Mesodermal cell (in vitro differentiated cells): Measurements from ENCODE around the gene POPDC3. TPM values are rescaled to one million over a fixed set of nuclear protein-coding genes. Genes with fewer than 3 reads are reported as not detected.
"Not testable (repeated sequence)": the region's sequence is repeated elsewhere in the genome, so short reads cannot be mapped to it uniquely, and the experiment has no call there.

Experiments used
- H3K27ac ChIP-seq: 2 replicates; pipeline ENCODE4 v1.7.0; 2013; ENCODE audit warnings: mild to moderate bottlenecking, low read depth, low read length, moderate library complexity; ENCODE audit not compliant: severe bottlenecking
- H3K36me3 ChIP-seq: 2 replicates; pipeline ENCODE4 v1.7.1; 2013; ENCODE audit warnings: mild to moderate bottlenecking, low read length, moderate library complexity; ENCODE audit not compliant: control insufficient read depth, insufficient read depth
- H3K4me1 ChIP-seq: one replicate; pipeline ENCODE4 v1.7.1; 2013; ENCODE audit warnings: mild to moderate bottlenecking, low read length; ENCODE audit not compliant: insufficient read depth, control insufficient read depth, poor library complexity, severe bottlenecking
- H3K4me3 ChIP-seq: 2 replicates; pipeline ENCODE4 v1.7.0; 2013; ENCODE audit warnings: low read length, control low read depth, mild to moderate bottlenecking; ENCODE audit not compliant: insufficient read depth, poor library complexity, severe bottlenecking; ENCODE audit errors: extremely low read depth
- H3K9me3 ChIP-seq: 2 replicates; pipeline ENCODE4 v1.7.1; 2013; ENCODE audit warnings: mild to moderate bottlenecking, low read length, moderate library complexity; ENCODE audit not compliant: control insufficient read depth
- WGBS, 2 experiments: methylation state at CpG; one replicate each; pipeline ENCODE4 v1.1.5; 2013; ENCODE audit warnings: missing lambda C conversion rate in 2 of 2; ENCODE audit not compliant: insufficient coverage in 2 of 2; 5-methylcytosine and 5-hydroxymethylcytosine counted together
- polyA plus RNA-seq, 2 experiments: library from polyadenylated mRNA; stranded (reverse); fragments of 50-300 nt; gene quantifications; one replicate each; pipeline ENCODE4 v1.2.3, GENCODE V29; 2013

POPDC3 gene, protein sequence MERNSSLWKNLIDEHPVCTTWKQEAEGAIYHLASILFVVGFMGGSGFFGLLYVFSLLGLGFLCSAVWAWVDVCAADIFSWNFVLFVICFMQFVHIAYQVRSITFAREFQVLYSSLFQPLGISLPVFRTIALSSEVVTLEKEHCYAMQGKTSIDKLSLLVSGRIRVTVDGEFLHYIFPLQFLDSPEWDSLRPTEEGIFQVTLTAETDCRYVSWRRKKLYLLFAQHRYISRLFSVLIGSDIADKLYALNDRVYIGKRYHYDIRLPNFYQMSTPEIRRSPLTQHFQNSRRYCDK
- polyA plus RNA-seq (2013, experiment 1 of 2) = 4.8 TPM
- polyA plus RNA-seq (2013, experiment 2 of 2) = 4.8 TPM

GRCh38 chr6:105179244-105180065 is at the start of gene POPDC3:
Gene POPDC3, minus strand, starts transcription at chr6:105180014. Its CDS starts 18,105 bp downstream, at chr6:105161909.
- WGBS, 2 experiments = 2% methylated on average over 52 to 69 of the region's 90 CpGs
- H3K4me1 ChIP-seq = peaks cover 3% of the 10 kb centered on the region
- H3K36me3 ChIP-seq = no peaks in the 10 kb centered on the region
- no peak within 1 kb of the TSS for H3K27ac ChIP-seq
- no peaks in the 10 kb centered on the region for H3K9me3 ChIP-seq
- peak within 1 kb of the TSS; percentile 53 for H3K4me3 ChIP-seq

DNA sequence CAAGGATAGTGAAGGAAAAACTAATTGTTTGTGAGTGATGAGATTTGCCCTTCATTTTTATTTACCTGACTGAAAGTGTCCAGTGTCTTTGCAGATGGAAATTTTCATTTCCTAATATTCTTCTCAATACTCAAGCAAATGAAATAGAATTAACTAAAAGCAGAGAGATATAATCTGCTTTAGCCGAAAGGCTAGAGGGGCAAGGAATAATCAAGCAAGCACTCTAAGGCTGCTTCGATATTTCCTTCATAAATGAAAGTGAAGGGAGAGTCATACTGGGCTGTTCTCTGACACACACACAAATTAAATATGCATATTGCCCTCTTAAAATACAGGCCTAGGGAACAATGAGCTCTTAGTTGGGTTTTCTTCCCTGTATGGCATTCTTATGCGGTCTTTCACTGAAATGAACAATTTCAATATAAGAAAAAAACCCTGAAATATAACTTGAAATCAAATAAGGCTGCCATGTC is 47.5 kb upstream of the POPDC3 start:
- WGBS, 2 experiments = 94% methylated on average over 3 of the region's 3 CpGs; no CpG with 5 or more reads in 1 of the 2 experiments
- Histone ChIP-seq H3K36me3 (no peaks in the 10 kb centered on the region), H3K9me3 (no peaks in the 10 kb centered on the region), H3K27ac (no peak overlapping the region), H3K4me3 (no peak overlapping the region), H3K4me1 (no peaks in the 10 kb centered on the region)

DNA sequence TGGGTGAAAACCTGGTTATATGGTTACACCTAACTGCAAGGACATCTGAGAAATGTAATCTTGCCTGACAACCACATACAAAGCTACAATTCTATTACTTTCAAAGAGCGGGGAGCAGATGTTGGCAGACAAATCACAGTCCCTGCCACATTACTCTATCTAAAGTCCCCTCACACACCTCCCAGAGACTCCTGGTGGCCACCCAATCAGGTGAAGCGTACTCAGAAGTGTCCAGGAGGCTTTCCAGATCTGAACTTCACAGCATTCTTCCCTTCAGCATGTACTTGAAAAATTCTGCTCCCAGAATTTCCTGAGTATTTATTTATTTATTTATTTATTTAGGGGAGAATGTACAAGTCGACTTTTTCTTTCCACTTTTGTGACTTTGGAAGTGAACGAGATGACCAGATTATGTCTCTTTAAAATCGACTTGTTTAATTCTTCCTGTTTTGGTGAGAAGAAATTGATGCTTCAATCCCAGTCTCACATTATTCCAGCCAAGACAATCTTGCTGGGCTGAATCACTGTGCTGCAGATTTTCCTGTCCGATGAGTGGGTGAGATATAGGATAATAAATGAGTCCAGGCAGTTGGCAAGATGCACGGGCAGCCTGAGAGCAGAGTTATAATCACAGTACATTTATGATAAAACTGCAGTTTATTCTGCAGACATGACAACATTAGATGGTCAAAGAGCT is 46.9 kb upstream of the POPDC3 start:
- no peak overlapping the region for H3K27ac ChIP-seq
- H3K4me1 ChIP-seq = no peaks in the 10 kb centered on the region
- no peaks in the 10 kb centered on the region for H3K36me3 ChIP-seq
- H3K4me3 ChIP-seq = no peak overlapping the region
- H3K9me3 ChIP-seq = no peaks in the 10 kb centered on the region
- WGBS, 2 experiments = 90 to 93% methylated on average over 2 to 4 of the region's 7 CpGs

- WGBS, 2 experiments = 100% methylated on average over 1 of the region's 1 CpG; no CpG with 5 or more reads in 1 of the 2 experiments
- Histone ChIP-seq H3K36me3 (no peaks in the 10 kb centered on the region), H3K27ac (no peak overlapping the region), H3K4me3 (no peak overlapping the region), H3K9me3 (no peaks in the 10 kb centered on the region), H3K4me1 (no peaks in the 10 kb centered on the region)
Observed at GRCh38 chr6:105223242-105223641, 43.4 kb upstream of the POPDC3 start.

DNA sequence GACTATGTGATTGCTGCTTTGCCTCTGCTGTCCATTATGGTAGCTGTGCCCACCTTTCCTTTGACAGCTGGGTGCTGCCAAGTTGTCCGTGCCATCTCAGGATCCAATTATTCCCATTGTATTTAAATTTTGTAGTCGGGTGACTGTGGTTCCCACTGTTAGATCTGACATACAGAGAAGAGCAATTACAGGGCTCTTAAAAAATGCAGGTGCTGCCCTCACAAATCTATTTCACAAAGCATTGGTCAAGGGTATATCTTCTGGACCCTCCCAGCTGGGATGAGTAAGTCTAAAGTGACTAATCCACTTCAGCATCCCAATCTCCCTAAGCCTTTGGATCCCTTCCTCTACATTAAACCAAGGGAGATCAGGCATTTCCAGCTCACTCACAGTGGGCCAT is 41.4 kb upstream of the POPDC3 start:
- not testable (repeated sequence) for H3K4me3 ChIP-seq, H3K4me1 ChIP-seq, H3K36me3 ChIP-seq, H3K27ac ChIP-seq, H3K9me3 ChIP-seq
- 83 to 100% methylated on average over 1 of the region's 2 CpGs for WGBS, 2 experiments

DNA sequence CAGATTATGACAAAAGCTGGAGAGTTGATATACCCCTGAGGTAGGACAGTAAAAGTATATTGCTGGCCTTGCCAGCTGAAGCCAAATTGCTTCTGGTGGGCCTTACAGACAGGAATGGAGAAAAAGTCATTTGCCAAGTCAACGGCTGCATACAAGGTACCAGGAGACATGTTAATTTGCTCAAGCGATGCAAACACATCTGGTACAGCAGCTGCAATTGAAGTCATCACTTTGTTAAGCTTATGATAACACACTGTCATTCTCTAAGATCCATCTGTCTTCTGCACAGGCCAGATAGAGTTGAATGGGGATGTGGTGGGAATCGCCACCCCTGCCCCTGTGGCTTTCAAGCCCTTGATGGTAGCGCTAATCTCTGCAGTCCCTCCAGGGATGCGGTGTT is 40.4 kb upstream of the POPDC3 start:
- Histone ChIP-seq H3K4me3 (no peak overlapping the region), H3K9me3 (no peaks in the 10 kb centered on the region), H3K27ac (no peak overlapping the region), H3K4me1 (no peaks in the 10 kb centered on the region), H3K36me3 (no peaks in the 10 kb centered on the region)
- 93 to 95% methylated on average over 2 of the region's 5 CpGs for WGBS, 2 experiments

DNA sequence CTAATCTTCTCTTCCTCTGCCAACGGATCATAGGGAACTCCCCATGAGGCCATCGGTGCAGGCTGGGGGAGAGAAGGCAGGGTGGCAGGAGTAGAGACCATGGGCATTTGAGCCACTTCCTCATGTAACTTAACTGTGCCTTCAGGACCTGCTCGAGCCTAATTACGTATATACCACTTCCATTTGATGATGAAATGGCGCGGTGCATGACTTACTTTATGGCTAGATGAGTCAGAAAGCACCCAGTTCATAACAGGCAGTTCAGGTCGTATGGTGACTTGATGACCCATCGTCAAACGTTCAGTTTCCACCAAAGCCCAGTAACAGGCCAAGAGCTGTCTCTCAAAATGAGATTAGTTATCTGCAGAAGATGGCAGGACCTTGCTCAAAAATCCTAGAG is 39.4 kb upstream of the POPDC3 start:
- H3K9me3 ChIP-seq, H3K27ac ChIP-seq, H3K36me3 ChIP-seq, H3K4me1 ChIP-seq, H3K4me3 ChIP-seq: not testable (repeated sequence)
- WGBS, 2 experiments = 85 to 93% methylated on average over 7 of the region's 9 CpGs

DNA sequence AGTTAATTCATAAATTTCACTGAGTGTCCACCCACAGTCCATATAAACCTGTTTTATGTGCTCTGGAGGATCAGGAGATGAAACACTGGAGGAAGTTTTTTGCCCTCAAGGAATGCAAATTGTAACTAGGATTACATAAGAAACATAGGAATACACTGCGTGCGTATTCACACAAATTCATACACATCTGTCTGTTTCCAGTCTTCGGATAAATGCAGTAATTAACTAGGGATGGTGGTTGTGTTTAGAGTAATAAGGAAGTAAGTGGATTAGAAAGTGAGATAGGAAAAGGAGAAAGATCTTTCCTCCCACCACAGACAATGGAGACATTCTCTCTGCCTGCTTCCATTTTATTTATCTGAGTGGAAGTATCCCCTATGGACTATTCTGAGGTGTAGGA is 35.7 kb upstream of the POPDC3 start:
- no CpG with 5 or more reads among the region's 3 CpGs for WGBS, 2 experiments
- H3K27ac ChIP-seq = no peak overlapping the region
- no peak overlapping the region for H3K4me3 ChIP-seq

DNA sequence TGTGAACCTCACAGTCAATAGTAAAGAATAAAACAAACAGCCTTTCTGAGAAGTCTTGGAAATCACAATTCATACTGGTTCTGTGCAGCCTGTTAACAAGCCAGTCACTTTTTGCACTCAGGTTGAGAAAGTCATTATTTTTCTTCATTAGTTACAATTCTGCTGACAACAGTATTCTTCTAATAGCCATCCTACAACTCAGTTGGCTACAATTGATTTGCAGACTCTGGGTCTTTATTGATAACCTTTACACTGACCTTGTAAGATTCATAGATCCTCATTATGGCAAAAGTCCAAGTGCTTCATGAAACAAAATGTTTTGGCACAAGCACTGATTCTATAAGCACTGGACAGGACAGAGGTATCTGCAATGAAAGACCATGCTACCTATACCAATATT is 34.9 kb upstream of the POPDC3 start:
- H3K4me1 ChIP-seq = peaks cover 8% of the 10 kb centered on the region
- no peaks in the 10 kb centered on the region for H3K9me3 ChIP-seq
- H3K36me3 ChIP-seq = no peaks in the 10 kb centered on the region
- H3K4me3 ChIP-seq = no peak overlapping the region
- no peak overlapping the region for H3K27ac ChIP-seq

More for the DNA sequence above, 35.7 kb upstream of the POPDC3 start:
- no peaks in the 10 kb centered on the region for H3K36me3 ChIP-seq
- H3K4me1 ChIP-seq = no peaks in the 10 kb centered on the region
- no peaks in the 10 kb centered on the region for H3K9me3 ChIP-seq

- Histone ChIP-seq H3K27ac (no peak overlapping the region), H3K9me3 (no peaks in the 10 kb centered on the region), H3K4me1 (peaks cover 9% of the 10 kb centered on the region), H3K36me3 (no peaks in the 10 kb centered on the region), H3K4me3 (no peak overlapping the region)
Observed at GRCh38 chr6:105213272-105213671, 33.5 kb upstream of the POPDC3 start.
